ENCODE measurements around the gene GPR3.
"Not testable (repeated sequence)": the region's sequence is repeated elsewhere in the genome, so short reads cannot be mapped to it uniquely, and the experiment has no call there.

The GPR3 gene

DNA sequence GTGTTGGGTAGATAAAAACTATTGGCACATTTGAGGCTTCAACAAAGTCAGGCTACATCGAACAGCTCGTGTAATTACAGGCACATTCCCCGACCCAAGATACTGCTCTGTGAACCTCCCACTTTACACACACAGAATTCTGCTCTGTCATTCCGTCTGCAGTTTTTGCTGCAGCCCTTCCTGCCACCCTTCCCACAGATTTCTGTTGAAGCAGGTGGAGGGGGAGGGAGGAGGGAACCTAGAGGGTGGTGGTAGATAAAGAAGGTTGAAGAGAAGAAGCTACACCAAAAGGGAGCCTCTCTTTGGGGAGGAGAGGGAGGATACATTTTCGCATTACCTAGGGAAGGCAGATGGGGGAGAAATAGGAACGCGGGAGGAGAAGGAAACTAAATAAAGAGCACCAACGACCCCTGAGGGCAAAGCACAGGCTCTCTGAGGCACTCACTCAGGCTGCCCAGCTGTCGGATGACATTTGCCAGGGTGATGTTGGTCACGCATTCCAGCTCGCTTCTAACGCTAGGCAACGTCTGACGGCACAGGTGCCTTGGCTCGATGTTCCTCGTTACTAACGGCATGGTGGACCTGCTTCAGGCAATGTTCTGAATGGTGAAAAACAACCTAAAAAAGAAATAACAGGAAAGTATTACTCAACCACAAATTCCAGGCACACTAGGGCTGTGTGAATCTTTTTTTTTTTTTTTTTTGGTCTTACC is 36.0 kb downstream of the GPR3 start:
- TF ChIP-seq, protein P1, sequence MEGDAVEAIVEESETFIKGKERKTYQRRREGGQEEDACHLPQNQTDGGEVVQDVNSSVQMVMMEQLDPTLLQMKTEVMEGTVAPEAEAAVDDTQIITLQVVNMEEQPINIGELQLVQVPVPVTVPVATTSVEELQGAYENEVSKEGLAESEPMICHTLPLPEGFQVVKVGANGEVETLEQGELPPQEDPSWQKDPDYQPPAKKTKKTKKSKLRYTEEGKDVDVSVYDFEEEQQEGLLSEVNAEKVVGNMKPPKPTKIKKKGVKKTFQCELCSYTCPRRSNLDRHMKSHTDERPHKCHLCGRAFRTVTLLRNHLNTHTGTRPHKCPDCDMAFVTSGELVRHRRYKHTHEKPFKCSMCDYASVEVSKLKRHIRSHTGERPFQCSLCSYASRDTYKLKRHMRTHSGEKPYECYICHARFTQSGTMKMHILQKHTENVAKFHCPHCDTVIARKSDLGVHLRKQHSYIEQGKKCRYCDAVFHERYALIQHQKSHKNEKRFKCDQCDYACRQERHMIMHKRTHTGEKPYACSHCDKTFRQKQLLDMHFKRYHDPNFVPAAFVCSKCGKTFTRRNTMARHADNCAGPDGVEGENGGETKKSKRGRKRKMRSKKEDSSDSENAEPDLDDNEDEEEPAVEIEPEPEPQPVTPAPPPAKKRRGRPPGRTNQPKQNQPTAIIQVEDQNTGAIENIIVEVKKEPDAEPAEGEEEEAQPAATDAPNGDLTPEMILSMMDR (conservative IDR thresholded peaks at IDR 0.05; ENCODE audit: control insufficient read depth, insufficient read depth, low read depth, low read length), result no peak
- H3K4me3 ChIP-seq (ENCODE audit: control insufficient read depth, low read depth, low read length), result no peak overlapping the region
- DNase-seq (ENCODE audit: low read depth), result no peak

DNA sequence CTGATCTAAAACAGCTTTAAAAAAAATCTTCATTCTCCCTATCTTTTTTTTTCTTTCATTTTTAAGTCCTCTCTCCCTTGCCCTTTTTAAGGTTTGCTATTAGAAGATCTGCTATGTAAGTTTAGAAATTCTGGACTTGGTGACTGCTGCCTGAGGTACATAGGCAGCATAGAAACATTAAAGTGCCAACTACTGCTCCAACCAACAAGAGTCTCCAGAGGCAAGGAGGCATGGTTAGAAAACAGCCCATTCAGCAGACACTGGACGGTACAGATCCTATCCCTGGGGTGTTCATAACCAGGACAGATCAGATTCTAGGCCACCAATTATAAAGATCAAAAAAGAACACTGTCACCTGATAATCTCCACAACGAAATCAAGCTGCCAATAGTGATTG is 36.6 kb downstream of the GPR3 start:
- no peak overlapping the region for H3K4me3 ChIP-seq (ENCODE audit: control insufficient read depth, low read depth, low read length)
- no peak for DNase-seq (ENCODE audit: low read depth)

DNA sequence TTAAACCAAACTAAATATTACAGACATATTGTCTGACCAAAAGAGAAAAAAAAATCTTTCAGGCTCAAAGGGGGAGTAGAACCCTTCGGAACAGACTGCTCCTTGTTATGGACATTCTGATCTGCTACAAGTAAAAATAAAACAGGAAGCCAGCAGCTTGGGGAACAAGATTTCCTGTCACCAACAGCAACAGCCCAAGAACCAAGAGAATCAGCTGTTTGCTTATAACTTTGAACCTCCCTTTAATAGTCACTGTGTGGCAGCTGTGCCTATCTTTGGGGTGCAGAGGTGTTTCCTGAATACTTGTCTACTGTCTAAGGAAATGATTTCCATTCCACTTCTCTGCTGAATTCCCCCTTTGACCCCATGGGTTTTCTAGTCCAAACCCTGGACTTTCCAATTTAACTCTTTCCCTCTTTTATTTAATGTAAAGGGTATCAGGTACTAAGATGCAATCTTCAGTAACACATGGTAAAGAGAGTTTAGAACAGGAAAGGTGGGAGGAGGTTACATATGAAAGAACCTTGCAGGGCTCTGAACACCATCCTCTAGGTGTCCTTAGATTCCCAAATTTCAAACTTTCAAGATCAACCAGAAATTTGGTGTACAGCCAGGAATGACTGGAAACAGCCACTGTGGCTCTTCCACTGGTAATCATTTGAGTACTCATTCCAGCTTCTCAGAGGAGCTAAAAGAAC is 38.6 kb downstream of the GPR3 start:
- peak; percentile 31 for DNase-seq (ENCODE audit: low read depth)
- TF ChIP-seq, protein P1 (conservative IDR thresholded peaks at IDR 0.05; ENCODE audit: control insufficient read depth, insufficient read depth, low read depth, low read length), result no peak
- no peak overlapping the region for H3K4me3 ChIP-seq (ENCODE audit: control insufficient read depth, low read depth, low read length)

More for the DNA sequence above, 36.6 kb downstream of the GPR3 start:
- TF ChIP-seq, protein P1 (conservative IDR thresholded peaks at IDR 0.05; ENCODE audit: control insufficient read depth, insufficient read depth, low read depth, low read length), result no peak

DNA sequence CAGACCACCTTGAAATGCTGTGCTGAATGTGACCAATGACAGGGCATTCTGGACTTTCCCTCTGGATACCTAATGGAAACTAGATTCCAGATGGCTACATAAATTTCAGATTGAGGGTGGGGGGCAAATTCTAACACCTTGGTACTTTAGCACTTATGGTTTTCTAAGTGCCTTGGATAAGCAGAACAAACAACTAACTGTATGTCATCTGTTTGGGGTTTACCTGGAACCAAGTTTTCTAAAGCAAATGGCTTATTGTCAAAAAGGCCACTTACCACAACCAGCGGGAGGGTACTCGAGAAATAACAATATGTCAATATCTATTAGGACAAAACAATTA is 39.1 kb downstream of the GPR3 start:
- DNase-seq (ENCODE audit: low read depth), result no peak
- TF ChIP-seq, protein P1 (conservative IDR thresholded peaks at IDR 0.05; ENCODE audit: control insufficient read depth, insufficient read depth, low read depth, low read length), result no peak
- H3K4me3 ChIP-seq (ENCODE audit: control insufficient read depth, low read depth, low read length), result no peak overlapping the region

DNA sequence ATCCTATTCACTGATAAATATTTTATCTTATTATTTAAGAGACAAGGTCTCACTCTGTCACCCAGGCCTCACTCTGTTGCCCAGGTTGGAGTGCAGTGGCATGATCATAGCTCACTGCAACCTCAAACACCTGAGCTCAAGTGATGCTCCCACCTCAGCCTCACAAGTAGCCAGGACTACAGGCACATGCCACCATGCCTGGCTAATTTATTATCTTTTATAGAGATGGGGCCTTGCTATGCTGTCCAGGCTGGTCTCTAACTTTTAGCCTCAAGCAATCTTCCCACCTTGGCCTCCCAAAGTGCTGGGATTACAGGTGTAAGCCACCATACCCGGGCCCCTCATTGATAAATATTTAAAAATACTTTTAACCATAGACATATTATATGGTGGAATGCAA is 40.3 kb downstream of the GPR3 start:
- H3K4me3 ChIP-seq (ENCODE audit: control insufficient read depth, low read depth, low read length); DNase-seq (ENCODE audit: low read depth): not testable (repeated sequence)

DNA sequence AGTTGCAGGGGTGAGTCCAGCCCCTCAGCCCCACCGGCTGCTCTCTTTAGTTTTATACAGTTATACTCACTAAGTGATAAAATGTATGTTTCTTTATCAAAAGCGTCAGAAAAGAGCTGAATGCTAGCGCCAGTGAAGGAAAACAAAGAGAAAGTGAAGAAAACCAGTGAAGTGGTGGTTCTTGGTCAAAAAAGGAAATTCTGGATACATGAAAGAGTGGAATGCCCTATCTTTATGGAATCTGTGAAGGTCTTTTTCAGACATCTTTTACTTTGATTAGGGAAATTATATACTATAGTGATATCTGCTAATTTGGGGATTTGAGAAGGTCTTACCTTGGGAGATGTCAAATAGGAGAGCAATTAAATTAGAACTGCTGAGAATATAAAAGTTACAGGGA is 41.3 kb downstream of the GPR3 start:
- no peak overlapping the region for H3K4me3 ChIP-seq (ENCODE audit: control insufficient read depth, low read depth, low read length)
- TF ChIP-seq, protein P1 (conservative IDR thresholded peaks at IDR 0.05; ENCODE audit: control insufficient read depth, insufficient read depth, low read depth, low read length), result no peak
- DNase-seq (ENCODE audit: low read depth), result no peak

DNA sequence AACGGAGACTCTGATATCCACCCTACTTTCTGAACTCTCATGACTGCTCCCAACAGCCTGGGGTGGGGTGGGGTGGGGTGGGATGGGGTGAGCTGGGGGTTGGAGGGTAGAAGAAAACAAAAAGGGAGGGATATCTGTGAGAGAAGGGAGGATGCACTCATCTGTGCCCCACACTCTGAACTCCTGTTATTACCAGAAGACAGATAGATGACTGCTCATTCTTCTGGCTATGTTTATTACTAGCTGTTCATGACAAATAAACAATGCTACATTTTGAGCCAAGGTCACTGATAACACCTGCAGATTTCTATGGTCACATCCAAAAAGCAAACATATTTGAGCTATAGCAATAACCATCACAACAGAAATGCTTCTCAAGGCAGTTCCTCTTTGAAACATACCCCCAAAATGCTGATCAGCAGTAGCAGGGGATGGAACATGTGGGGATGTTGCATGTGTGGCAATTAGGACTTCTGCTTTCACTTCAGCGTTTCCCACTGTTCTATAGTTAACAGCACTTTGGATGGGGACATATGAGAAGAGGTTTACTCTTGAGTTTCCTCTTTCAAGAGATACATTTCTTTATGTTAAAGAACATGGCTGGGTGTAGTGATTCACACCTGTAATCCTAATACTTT is 43.3 kb downstream of the GPR3 start:
- H3K4me3 ChIP-seq (ENCODE audit: control insufficient read depth, low read depth, low read length), result no peak overlapping the region
- TF ChIP-seq, protein P1 (conservative IDR thresholded peaks at IDR 0.05; ENCODE audit: control insufficient read depth, insufficient read depth, low read depth, low read length), result no peak

More for the DNA sequence above, 43.3 kb downstream of the GPR3 start:
- no peak for DNase-seq (ENCODE audit: low read depth)

All from fibroblast of mammary gland (primary cell).